Central memory CD4-positive, alpha-beta T cell (primary cell): ENCODE data around the gene CKS2.
"Not testable (repeated sequence)": the region's sequence is repeated elsewhere in the genome, so short reads cannot be mapped to it uniquely, and the experiment has no call there.

Source experiments
- DNase-seq: peaks from one replicate; pipeline ENCODE4 v3.0.0; 2022
- total RNA-seq, 3 experiments: gene quantifications; one replicate each; lab custom pipeline; 2026; lab: John Stamatoyannopoulos, UW

Gene CKS2
- 4.4 to 44.8 (median 17.4) reads per million in 3 experiments for total RNA-seq

- DNase-seq, result peak; percentile 100
Observed at GRCh38 chr9:89310475-89311345, at the start of gene CKS2. Gene CKS2 (plus strand): TSS chr9:89311195. CDS start chr9:89311293, 98 bp downstream.

- DNase-seq, result no peak
Observed at GRCh38 chr9:89273528-89274279, 37.3 kb upstream of the CKS2 start.

- DNase-seq, result no peak
Observed at GRCh38 chr9:89274838-89275237, 36.2 kb upstream of the CKS2 start.

- not testable (repeated sequence) for DNase-seq
Observed at GRCh38 chr9:89276040-89276439, 35.0 kb upstream of the CKS2 start.

- no peak for DNase-seq
Observed at GRCh38 chr9:89277043-89277442, 34.0 kb upstream of the CKS2 start.

- DNase-seq, result peak; percentile 11
Observed at GRCh38 chr9:89277454-89277853, 33.5 kb upstream of the CKS2 start.

- no peak for DNase-seq
Observed at GRCh38 chr9:89278551-89278950, 32.4 kb upstream of the CKS2 start.

GRCh38 chr9:89278997-89279739 lies 31.8 kb upstream of the CKS2 start:
- no peak for DNase-seq

- DNase-seq, result no peak
Observed at GRCh38 chr9:89281106-89281505, 29.9 kb upstream of the CKS2 start.

- not testable (repeated sequence) for DNase-seq
Observed at GRCh38 chr9:89282248-89282968, 28.6 kb upstream of the CKS2 start.

- no peak for DNase-seq
Observed at GRCh38 chr9:89284076-89284475, 26.9 kb upstream of the CKS2 start.

- DNase-seq, result no peak
Observed at GRCh38 chr9:89291741-89292140, 19.3 kb upstream of the CKS2 start.

- DNase-seq, result no peak
Observed at GRCh38 chr9:89293014-89293413, 18.0 kb upstream of the CKS2 start.

- DNase-seq, result no peak
Observed at GRCh38 chr9:89295400-89295799, 15.6 kb upstream of the CKS2 start.

GRCh38 chr9:89301996-89302395 lies 9.0 kb upstream of the CKS2 start:
- not testable (repeated sequence) for DNase-seq

- DNase-seq, result no peak
Observed at GRCh38 chr9:89304020-89304833, 6.8 kb upstream of the CKS2 start.

GRCh38 chr9:89304834-89305188 lies 6.2 kb upstream of the CKS2 start:
- no peak for DNase-seq

- no peak for DNase-seq
Observed at GRCh38 chr9:89305868-89306267, 5.1 kb upstream of the CKS2 start.

GRCh38 chr9:89309166-89309565 lies 1.8 kb upstream of the CKS2 start:
- DNase-seq, result no peak

GRCh38 chr9:89309608-89310474 lies 1.2 kb upstream of the CKS2 start:
- DNase-seq, result no peak
